GM23338 (cell line): Measurements from ENCODE around the gene XPR1. TPM values are rescaled to one million over a fixed set of nuclear protein-coding genes. Genes with fewer than 3 reads are reported as not detected.

Experiments
- ATAC-seq: fragments of 200-7000 bp; cut with Tn5 transposase; 3 replicates; pipeline ENCODE4 v1.9.1; 2020
- DNase-seq: peaks from one replicate; pipeline ENCODE4 v3.0.0-alpha.2; 2015; ENCODE audit warnings: low spot score
- H2AFZ ChIP-seq: fragments of 200-600 bp; sonication (generic); 2 replicates; pipeline ENCODE4 v1.8.0; 2016; ENCODE audit warnings: antibody characterized with exemption, mild to moderate bottlenecking, moderate library complexity
- H3F3A ChIP-seq: fragments of 200-600 bp; sonication (generic); replicated peaks from 2 replicates; pipeline ENCODE4 v1.8.0; 2017; ENCODE audit warnings: antibody characterized with exemption, mixed run types, low read depth
- H3K27ac ChIP-seq: fragments of 200-600 bp; sonication (generic); 2 replicates; pipeline ENCODE4 v1.6.1; 2016; ENCODE audit warnings: low read depth
- H3K27me3 ChIP-seq: fragments of 200-600 bp; sonication (generic); 2 replicates; pipeline ENCODE4 v1.8.0; 2016; ENCODE audit warnings: mild to moderate bottlenecking, mixed run types, moderate library complexity; ENCODE audit not compliant: insufficient read depth
- H3K36me3 ChIP-seq: fragments of 200-600 bp; sonication (generic); 2 replicates; pipeline ENCODE4 v1.8.0; 2016; ENCODE audit warnings: mild to moderate bottlenecking; ENCODE audit not compliant: insufficient read depth
- H3K4me1 ChIP-seq: fragments of 200-600 bp; sonication (generic); 2 replicates; pipeline ENCODE4 v1.8.0; 2016; ENCODE audit warnings: mild to moderate bottlenecking, moderate library complexity; ENCODE audit not compliant: insufficient read depth
- H3K4me2 ChIP-seq: fragments of 200-600 bp; sonication (generic); 2 replicates; pipeline ENCODE4 v1.7.1; 2017; ENCODE audit warnings: mixed run types
- H3K4me3 ChIP-seq: fragments of 200-600 bp; sonication (generic); 2 replicates; pipeline ENCODE4 v1.6.1; 2016; ENCODE audit warnings: mixed run types
- H3K79me2 ChIP-seq: fragments of 200-600 bp; sonication (generic); replicated peaks from 2 replicates; pipeline ENCODE4 v1.8.0; 2017; ENCODE audit warnings: mild to moderate bottlenecking; ENCODE audit not compliant: insufficient read depth
- H3K9me2 ChIP-seq: fragments of 200-600 bp; sonication (generic); 2 replicates; pipeline ENCODE4 v1.8.0; 2017; ENCODE audit not compliant: insufficient read depth
- H4K20me1 ChIP-seq: fragments of 200-600 bp; sonication (generic); replicated peaks from 2 replicates; pipeline ENCODE4 v1.8.0; 2017; ENCODE audit warnings: mild to moderate bottlenecking; ENCODE audit not compliant: insufficient read depth
- H3K27ac Mint-ChIP-seq: 2 replicates; pipeline ENCODE4 v1.8.0; 2020; ENCODE audit warnings: inconsistent platforms, mild to moderate bottlenecking, moderate library complexity, mixed read lengths
- H3K27me3 Mint-ChIP-seq: 3 replicates; pipeline ENCODE4 v1.8.0; 2022; ENCODE audit warnings: low read depth, mild to moderate bottlenecking, moderate library complexity, mixed read lengths, inconsistent platforms; ENCODE audit not compliant: insufficient read depth, poor library complexity
- H3K36me3 Mint-ChIP-seq: 3 replicates; pipeline ENCODE4 v1.8.0; 2021; ENCODE audit warnings: low read depth, mild to moderate bottlenecking, inconsistent platforms, moderate library complexity, mixed read lengths
- H3K4me1 Mint-ChIP-seq: 3 replicates; pipeline ENCODE4 v1.8.0; 2020; ENCODE audit warnings: mild to moderate bottlenecking, inconsistent platforms, mixed read lengths
- H3K4me3 Mint-ChIP-seq: 3 replicates; pipeline ENCODE4 v1.8.0; 2021; ENCODE audit warnings: moderate library complexity, mild to moderate bottlenecking, inconsistent platforms, mixed read lengths
- H3K9me3 Mint-ChIP-seq: 3 replicates; pipeline ENCODE4 v1.8.0; 2020; ENCODE audit warnings: moderate library complexity, mild to moderate bottlenecking, inconsistent platforms, mixed read lengths
- EZH2 ChIP-seq: fragments of 200-600 bp; sonication (generic); IDR thresholded peaks from one replicate; pipeline ENCODE4 v1.8.0; 2017; ENCODE audit warnings: antibody characterized with exemption, mild to moderate bottlenecking, low read depth; ENCODE audit not compliant: unreplicated experiment
- EZH2phosphoT487 ChIP-seq: fragments of 200-600 bp; sonication (generic); IDR thresholded peaks from one replicate; pipeline ENCODE4 v1.8.1; 2018; ENCODE audit warnings: antibody characterized with exemption; ENCODE audit not compliant: unreplicated experiment
- JUNB ChIP-seq: IDR thresholded peaks from one replicate; pipeline ENCODE4 v1.6.1; 2016; ENCODE audit warnings: antibody characterized with exemption; ENCODE audit not compliant: unreplicated experiment
- STAT1 ChIP-seq: IDR thresholded peaks from one replicate; pipeline ENCODE4 v1.6.1; 2016; ENCODE audit warnings: antibody characterized with exemption; ENCODE audit not compliant: unreplicated experiment
- ZNF331 ChIP-seq: fragments of 250-450 bp; sonication (Bioruptor Pico); IDR thresholded peaks from 2 replicates; pipeline ENCODE4 v1.5.0; 2020; ENCODE audit warnings: low read depth, mild to moderate bottlenecking, moderate library complexity
- polyA plus RNA-seq: library from polyadenylated mRNA; unstranded; fragments of >200 nt; fragmentation: Nextera tagmentation; extraction: Ambion mirVana; gene quantifications from 2 replicates; pipeline ENCODE4 v1.2.1, GENCODE V29; 2016
- total RNA-seq: library from RNA; depleted of rRNA; stranded (reverse); fragments of >200 nt; shearing (Covaris generic); gene quantifications from 2 replicates; pipeline ENCODE4 v1.2.3, GENCODE V29; 2014
- TF ChIP-seq, protein P1 (sequence below): IDR thresholded peaks from one replicate; pipeline ENCODE4 v1.6.1; 2018; ENCODE audit warnings: antibody characterized with exemption; ENCODE audit not compliant: unreplicated experiment
- TF ChIP-seq, protein P2 (sequence below), 2 experiments: fragments of 200-600 bp in 1 of 2; sonication (generic) in 1 of 2; conservative IDR thresholded peaks; 2 replicates each; pipeline versions ENCODE4 v1.5.1 to v1.6.1; 2016 to 2017; ENCODE audit warnings: antibody characterized with exemption in 2 of 2, low read depth in 2 of 2, mild to moderate bottlenecking in 2 of 2, moderate library complexity in 1 of 2

Gene XPR1
- total and polyA plus RNA-seq, 2 experiments from 2014 or later, result 9.3 to 38.1 TPM

DNA sequence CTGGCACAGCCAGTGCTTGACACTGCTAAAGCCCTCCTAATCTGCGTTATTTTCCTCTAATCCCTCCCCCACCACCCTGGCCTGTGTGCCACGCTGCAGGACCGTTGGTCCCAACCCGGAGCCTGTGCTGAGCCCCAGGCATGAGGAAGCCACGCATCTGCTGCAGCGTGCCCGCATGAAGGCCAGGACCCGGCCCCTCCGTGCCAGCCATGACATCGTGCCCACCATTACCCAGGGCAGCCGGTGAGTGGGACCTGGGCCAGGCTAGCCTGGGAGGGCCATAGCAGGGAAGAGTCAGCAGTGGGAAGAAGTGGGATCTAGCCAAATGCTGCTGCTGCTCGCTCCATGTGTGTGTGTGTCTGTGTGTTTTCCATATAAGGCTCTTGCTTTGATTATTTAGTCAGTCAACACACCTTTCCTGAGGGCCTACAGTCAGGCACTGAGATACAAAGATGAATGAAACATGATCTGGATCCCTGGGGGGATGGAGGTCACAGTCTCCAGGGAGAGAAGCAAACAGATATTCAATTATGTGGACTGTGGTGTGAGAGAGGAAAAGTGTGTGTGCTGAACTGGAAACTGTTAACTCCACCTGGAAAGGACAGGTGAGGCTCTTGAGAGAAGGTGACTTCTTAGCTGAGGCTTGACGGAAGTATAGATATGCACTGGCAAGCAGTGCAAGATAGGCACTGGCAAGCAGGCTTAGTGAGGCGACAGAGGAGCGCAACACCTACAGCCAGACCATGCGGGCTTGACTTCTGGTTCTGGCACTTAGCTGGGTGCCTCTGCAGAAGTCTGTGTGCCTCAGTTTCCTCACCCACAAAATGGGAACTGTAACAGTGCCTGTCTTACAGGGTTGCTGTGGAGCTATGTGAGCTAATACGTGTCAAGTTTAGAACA lies 296.8 kb downstream of the XPR1 start:
- H4K20me1 ChIP-seq, result no peaks in the 10 kb centered on the region
- DNase-seq (no peak), ATAC-seq (no peak)
- TF ChIP-seq ZNF331 (CRISPR knock-in tag) (no peak), EZH2phosphoT487 (no peak), JUNB (no peak), EZH2 (no peak), STAT1 (no peak)
- TF ChIP-seq, protein P1, sequence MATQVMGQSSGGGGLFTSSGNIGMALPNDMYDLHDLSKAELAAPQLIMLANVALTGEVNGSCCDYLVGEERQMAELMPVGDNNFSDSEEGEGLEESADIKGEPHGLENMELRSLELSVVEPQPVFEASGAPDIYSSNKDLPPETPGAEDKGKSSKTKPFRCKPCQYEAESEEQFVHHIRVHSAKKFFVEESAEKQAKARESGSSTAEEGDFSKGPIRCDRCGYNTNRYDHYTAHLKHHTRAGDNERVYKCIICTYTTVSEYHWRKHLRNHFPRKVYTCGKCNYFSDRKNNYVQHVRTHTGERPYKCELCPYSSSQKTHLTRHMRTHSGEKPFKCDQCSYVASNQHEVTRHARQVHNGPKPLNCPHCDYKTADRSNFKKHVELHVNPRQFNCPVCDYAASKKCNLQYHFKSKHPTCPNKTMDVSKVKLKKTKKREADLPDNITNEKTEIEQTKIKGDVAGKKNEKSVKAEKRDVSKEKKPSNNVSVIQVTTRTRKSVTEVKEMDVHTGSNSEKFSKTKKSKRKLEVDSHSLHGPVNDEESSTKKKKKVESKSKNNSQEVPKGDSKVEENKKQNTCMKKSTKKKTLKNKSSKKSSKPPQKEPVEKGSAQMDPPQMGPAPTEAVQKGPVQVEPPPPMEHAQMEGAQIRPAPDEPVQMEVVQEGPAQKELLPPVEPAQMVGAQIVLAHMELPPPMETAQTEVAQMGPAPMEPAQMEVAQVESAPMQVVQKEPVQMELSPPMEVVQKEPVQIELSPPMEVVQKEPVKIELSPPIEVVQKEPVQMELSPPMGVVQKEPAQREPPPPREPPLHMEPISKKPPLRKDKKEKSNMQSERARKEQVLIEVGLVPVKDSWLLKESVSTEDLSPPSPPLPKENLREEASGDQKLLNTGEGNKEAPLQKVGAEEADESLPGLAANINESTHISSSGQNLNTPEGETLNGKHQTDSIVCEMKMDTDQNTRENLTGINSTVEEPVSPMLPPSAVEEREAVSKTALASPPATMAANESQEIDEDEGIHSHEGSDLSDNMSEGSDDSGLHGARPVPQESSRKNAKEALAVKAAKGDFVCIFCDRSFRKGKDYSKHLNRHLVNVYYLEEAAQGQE, result no peak
- TF ChIP-seq, protein P2, sequence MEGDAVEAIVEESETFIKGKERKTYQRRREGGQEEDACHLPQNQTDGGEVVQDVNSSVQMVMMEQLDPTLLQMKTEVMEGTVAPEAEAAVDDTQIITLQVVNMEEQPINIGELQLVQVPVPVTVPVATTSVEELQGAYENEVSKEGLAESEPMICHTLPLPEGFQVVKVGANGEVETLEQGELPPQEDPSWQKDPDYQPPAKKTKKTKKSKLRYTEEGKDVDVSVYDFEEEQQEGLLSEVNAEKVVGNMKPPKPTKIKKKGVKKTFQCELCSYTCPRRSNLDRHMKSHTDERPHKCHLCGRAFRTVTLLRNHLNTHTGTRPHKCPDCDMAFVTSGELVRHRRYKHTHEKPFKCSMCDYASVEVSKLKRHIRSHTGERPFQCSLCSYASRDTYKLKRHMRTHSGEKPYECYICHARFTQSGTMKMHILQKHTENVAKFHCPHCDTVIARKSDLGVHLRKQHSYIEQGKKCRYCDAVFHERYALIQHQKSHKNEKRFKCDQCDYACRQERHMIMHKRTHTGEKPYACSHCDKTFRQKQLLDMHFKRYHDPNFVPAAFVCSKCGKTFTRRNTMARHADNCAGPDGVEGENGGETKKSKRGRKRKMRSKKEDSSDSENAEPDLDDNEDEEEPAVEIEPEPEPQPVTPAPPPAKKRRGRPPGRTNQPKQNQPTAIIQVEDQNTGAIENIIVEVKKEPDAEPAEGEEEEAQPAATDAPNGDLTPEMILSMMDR (conservative IDR thresholded peaks at IDR 0.05; ENCODE audit: low read depth in 2 of 2), result no peak
- H3K79me2 ChIP-seq, result no peaks in the 10 kb centered on the region
- no peaks in the 10 kb centered on the region for H3F3A ChIP-seq
- H3K27me3 ChIP-seq, result no peaks in the 10 kb centered on the region
- no peaks in the 10 kb centered on the region; the same call in 2 of the 3 replicates for H3K9me3 Mint-ChIP-seq
- peaks cover 8% of the 10 kb centered on the region for H3K27me3 Mint-ChIP-seq
- H3K27ac ChIP-seq, result no peak overlapping the region
- no peak overlapping the region for H3K4me3 ChIP-seq
- peaks cover 53% of the 10 kb centered on the region for H3K4me1 Mint-ChIP-seq
- peaks cover 6% of the 10 kb centered on the region; the same call in 1 of the 2 replicates for H3K9me2 ChIP-seq
- H3K36me3 Mint-ChIP-seq, result no peaks in the 10 kb centered on the region
- H3K4me1 ChIP-seq, result peaks cover 26% of the 10 kb centered on the region
- no peaks in the 10 kb centered on the region for H3K36me3 ChIP-seq
- no peak overlapping the region for H3K27ac Mint-ChIP-seq
- no peak overlapping the region for H3K4me2 ChIP-seq
- H3K4me3 Mint-ChIP-seq, result no peak overlapping the region
- no peak overlapping the region for H2AFZ ChIP-seq

DNA sequence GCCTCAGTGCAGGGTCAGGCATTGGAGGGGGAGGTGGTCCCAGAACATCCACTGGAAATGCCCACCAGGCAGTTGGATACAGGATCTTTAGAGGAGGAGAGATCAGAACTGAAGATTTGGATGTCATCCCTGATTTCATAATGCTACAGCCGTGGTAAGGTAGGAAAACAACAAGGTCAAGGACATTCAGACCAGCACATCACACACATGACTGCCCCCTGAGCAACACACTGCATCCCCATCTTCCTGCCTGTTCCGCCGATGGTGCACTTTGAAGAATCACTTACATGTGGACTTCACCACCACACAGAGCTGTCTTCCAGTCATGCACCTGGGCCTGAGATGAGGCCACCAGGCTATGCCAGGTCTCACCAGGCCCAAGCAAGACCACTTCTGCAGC lies 297.6 kb downstream of the XPR1 start:
- no peaks in the 10 kb centered on the region for H3K9me3 Mint-ChIP-seq
- Histone ChIP-seq H3F3A (no peaks in the 10 kb centered on the region), H3K9me2 (peaks cover under 1% of the 10 kb centered on the region; the same call in 1 of the 2 replicates), H3K4me2 (no peak overlapping the region), H4K20me1 (no peaks in the 10 kb centered on the region), H3K36me3 (no peaks in the 10 kb centered on the region), H2AFZ (no peak overlapping the region), H3K27me3 (no peaks in the 10 kb centered on the region), H3K4me3 (no peak overlapping the region), H3K4me1 (peaks cover 18% of the 10 kb centered on the region), H3K27ac (no peak overlapping the region), H3K79me2 (no peaks in the 10 kb centered on the region)
- ATAC-seq, result no peak
- no peaks in the 10 kb centered on the region for H3K36me3 Mint-ChIP-seq
- peaks cover 45% of the 10 kb centered on the region for H3K4me1 Mint-ChIP-seq
- peaks cover 11% of the 10 kb centered on the region for H3K27me3 Mint-ChIP-seq
- no peak overlapping the region for H3K27ac Mint-ChIP-seq
- no peak for DNase-seq
- H3K4me3 Mint-ChIP-seq, result no peak overlapping the region
- TF ChIP-seq EZH2phosphoT487, result no peak
- TF ChIP-seq, protein P2 (conservative IDR thresholded peaks at IDR 0.05; ENCODE audit: low read depth in 2 of 2), result no peak
